Right renal cortex interstitium (tissue), 3 donors: ENCODE data around the gene RPL27A. TPM values are rescaled to one million over a fixed set of nuclear protein-coding genes. Genes with fewer than 3 reads are reported as not detected.
"Not testable (repeated sequence)": the region's sequence is repeated elsewhere in the genome, so short reads cannot be mapped to it uniquely, and the experiment has no call there.

ENCODE experiments used
- DNase-seq, 3 donors: peaks; one replicate each; pipeline ENCODE4 v3.0.0-alpha.2; 2013; ENCODE audit warnings: low read depth in 3 of 3, low spot score in 2 of 3
- polyA plus RNA-seq, 3 donors: library from polyadenylated mRNA; unstranded; fragments of 120-200 nt; gene quantifications; one replicate each; pipeline ENCODE4 v1.2.1, GENCODE V29; 2013; ENCODE audit not compliant: insufficient read length in 3 of 3

RPL27A gene
- polyA plus RNA-seq = 1,000 to 10,000 TPM; 1,900 to 2,183 (median 2,002) TPM

GRCh38 chr11:8682303-8683114, at the start of gene RPL27A, which contains the start of gene TRIM66:
Gene RPL27A (plus strand): TSS chr11:8682792. CDS start chr11:8682814, 22 bp downstream.
Gene TRIM66 (minus strand): TSS chr11:8682665. CDS start chr11:8672274, 10,391 bp downstream.
- peak; percentile 83 to 94 (median 92) for DNase-seq

- no peak for DNase-seq
Measured at GRCh38 chr11:8634498-8634897, 48.1 kb upstream of the RPL27A start.

DNA sequence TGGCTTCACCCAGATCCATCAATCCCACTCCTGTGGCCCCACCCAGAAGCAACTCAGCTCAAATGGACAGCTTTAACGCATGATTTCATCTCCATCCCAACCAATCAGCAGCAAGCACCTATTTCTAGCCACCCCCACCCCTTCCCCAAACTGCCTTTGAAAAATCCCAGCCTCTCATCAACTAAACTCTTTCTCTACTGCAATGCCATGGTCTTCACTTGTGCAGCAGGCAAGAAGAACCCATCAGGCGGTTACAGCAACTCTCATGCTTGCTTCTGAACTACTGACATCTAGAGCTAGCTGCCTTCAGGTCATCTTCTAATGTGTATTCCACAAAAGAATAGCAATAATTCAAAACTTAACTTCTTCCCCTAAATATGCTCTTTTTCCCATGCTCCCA, 46.5 kb upstream of the RPL27A start:
- no peak for DNase-seq

- no peak for DNase-seq
Measured at GRCh38 chr11:8638300-8638699, 44.3 kb upstream of the RPL27A start.

- DNase-seq = no peak
Measured at GRCh38 chr11:8639655-8640054, 42.9 kb upstream of the RPL27A start.

- no peak for DNase-seq
Measured at GRCh38 chr11:8640267-8640906, 42.2 kb upstream of the RPL27A start.

DNA sequence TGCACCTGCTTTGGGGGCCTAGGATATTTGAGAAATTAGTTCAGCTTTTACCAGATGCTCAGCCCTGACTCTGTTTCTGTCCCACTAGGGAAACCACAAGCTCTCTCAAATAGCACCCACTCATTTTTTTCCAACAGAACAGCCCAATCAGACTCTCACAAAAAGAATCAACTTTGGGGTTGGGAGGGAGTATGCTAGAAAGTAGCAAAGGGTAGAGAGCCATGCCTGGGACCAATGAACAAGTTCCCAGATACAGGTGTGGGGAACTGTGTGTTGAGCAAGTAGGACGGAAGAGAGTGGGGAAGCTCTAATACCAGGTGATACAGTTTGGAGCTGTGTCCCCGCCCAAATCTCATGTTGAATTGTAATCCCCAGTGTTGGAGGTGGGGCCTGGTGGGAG, 41.3 kb upstream of the RPL27A start:
- DNase-seq = no peak

- peak; percentile 27 to 38 (median 38) for DNase-seq
Measured at GRCh38 chr11:8642196-8642841, 40.3 kb upstream of the RPL27A start.

GRCh38 chr11:8646873-8647272, 35.7 kb upstream of the RPL27A start:
- DNase-seq = no peak

DNA sequence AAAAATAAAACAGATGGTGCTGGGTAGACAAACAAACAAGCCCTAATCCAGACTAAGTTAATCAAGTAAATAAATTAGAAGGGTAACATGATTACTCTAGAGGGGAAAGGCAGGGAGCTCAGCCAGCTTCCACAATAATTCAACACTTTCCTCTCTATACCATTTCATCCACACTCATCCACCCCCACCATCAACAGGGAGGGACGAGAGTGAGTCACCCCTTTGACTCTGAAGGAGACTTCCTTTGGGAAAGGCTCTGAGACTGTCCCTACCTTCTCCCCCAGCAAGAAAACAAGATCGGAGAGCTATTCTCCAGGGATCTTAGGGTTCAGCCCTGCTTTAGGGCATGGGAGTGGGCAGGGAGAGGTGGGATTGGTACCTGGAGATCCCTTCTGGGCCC, 33.2 kb upstream of the RPL27A start:
- DNase-seq = no peak

GRCh38 chr11:8650401-8650990, 32.1 kb upstream of the RPL27A start:
- DNase-seq = no peak

DNA sequence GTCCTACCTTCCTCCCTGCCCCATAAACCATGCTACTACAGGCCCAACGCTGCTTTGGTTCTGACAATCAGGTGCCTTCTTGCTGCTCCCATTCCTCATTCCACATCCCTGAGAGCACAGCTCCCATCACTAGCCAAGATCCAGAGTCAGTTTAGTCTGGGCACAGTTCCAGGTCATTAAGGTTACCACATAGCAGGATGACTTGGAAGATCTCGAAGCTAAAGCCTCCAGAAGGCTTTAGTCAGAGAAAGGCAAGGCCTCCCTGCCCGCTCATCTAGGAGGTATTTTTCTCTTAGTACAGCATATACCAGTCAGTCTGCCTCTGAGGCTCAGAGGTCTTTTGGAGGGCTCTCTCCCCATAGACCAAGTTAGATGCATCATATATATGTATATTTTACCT, 30.5 kb upstream of the RPL27A start:
- no peak for DNase-seq

GRCh38 chr11:8654503-8654902, 28.1 kb upstream of the RPL27A start:
- DNase-seq = no peak

DNA sequence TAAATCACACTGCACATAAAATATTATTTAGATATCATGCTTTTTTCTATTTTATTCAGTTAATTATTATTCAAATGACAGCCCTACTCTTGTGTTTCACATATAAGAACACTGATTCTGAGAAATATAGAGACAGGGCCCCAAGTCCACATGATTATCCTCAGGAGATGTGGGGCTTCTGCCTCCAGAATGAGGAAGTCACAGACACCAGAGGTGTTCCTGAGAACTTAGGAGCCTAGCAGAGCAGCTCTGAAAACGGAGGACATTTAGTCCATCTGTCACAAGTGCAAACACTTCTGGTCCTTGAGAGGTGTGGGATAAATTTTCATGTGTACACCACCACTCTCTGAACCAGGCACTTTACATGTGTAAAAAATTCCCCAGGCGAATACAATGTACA, 26.3 kb upstream of the RPL27A start:
- DNase-seq = no peak

DNA sequence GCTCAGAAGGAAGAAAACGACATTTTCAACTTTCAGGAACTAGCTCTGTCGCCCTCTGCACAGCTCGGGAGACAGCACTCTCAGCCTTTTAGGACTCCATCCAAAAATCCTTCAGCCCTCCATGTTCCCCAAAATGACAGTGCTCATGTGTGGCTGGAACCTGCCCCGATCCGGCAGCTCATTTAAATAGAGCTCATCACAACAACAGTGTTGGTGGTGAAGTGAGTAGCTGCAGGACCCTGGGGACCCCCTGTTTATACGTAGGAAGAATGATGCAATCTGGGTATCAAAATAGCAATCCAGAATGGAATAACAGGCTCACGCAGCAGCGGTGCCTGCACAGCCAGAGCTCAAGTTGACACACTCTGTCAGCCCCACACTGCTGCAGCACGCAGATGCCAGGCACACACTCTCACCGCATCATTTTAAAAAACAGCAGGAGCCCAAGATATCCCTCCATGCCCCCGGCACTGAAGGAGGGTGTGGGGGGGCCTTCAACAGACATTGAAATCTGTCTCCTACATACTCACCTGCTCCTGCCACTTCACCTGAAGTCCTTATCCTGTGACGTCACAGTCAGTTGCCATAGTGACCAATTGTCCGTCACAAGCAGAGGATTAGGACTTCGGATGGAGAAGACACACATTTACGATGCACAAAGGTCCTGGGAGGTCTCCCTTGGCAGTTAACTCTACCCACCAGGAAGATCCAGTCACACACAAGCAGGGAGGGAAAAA, 24.1 kb upstream of the RPL27A start:
- DNase-seq = no peak

DNA sequence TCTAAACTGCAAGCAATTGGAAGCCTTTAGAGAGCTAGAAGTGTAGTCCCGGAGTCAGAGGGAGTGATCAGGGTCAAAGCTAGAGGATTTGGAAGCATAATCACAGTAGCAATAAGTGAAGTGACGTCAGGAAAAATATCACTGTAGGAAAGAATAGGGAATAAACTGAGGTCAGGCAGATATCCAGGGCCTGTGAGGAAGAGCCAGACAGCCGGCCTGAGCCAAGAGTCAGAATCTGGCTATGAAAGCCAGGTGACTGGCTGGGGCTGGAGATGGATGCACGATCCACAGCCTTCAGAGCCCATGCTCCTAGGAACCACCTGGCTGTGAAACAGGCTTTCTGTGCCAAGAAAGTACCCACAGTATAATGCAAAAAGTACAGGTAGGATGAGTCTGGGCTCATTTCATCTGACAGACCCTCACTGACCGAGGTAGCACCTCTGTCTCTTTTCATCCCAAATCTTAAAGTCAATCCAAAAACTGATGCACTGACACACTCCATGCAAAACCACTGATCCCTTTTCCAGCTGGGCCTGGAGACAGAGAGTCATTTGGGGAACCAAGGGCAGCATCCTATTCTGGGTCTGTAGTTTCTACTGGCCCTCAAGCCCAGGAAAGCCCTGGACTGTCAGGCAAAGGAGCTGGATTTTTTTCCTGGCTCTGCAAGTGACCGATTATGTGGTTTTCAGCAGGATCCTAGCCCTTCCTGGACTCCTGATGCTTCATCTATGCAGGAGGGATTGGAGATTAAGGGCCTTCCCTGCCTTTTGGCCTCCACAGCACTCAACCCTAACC, 21.4 kb upstream of the RPL27A start:
- DNase-seq = no peak

GRCh38 chr11:8665222-8665621, 17.4 kb upstream of the RPL27A start:
- DNase-seq = no peak

- DNase-seq = not testable (repeated sequence)
Measured at GRCh38 chr11:8670081-8670480, 12.5 kb upstream of the RPL27A start.

GRCh38 chr11:8671193-8671612, 11.4 kb upstream of the RPL27A start:
- peak; percentile 43 to 71 (median 58) for DNase-seq

GRCh38 chr11:8671651-8672062, 10.9 kb upstream of the RPL27A start:
- peak in 1 of 3 donors; percentile 7 for DNase-seq
